22Rv1 (cell line): ENCODE data around the gene PROCA1.
A peak's percentile ranks its signal among the peaks of the same experiment; 100 is the strongest.

Source experiments
- H3K27ac ChIP-seq: fragments of 450-650 bp; 2 replicates; pipeline ENCODE4 v1.5.1; 2017
- ZFX ChIP-seq: fragments of 450-650 bp; IDR thresholded peaks from 2 replicates; pipeline ENCODE4 v1.6.1; 2017; ENCODE audit warnings: antibody characterized with exemption, borderline replicate concordance
- TF ChIP-seq, protein P1 (sequence below): fragments of 450-650 bp; IDR thresholded peaks from 2 replicates; pipeline ENCODE4 v1.5.1; 2017; ENCODE audit warnings: mild to moderate bottlenecking

The PROCA1 gene

DNA sequence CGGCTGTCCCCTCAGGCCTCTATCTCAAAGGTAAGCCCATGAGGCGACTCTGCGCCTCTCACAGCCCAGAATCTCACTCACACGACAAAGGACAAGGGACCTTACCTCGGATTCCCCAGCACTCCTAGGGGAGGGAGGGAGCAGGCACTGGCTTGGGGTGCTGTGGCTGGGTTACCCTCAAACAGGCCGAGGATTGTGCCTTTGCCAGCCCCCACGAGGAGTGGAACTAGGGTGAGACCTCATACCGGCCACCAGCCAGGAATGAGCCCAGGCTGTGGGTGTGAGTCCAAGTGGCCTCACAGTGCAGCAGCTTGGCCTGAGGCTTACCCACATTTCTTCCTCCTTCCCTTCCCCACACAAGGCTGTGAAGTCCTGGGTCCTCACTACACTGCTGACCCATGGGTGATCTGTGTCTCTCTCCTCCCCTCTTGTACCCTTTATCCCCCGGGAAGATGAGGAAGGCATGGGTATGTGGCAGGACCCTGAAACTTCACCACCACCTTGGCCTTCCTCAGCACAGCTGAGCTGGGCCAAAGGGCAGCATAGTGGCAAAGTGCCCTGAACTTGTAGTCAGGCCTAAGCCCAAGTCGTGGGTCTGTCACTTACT is 5.9 kb downstream of the PROCA1 start:
- no peak for TF ChIP-seq ZFX
- TF ChIP-seq, protein P1, sequence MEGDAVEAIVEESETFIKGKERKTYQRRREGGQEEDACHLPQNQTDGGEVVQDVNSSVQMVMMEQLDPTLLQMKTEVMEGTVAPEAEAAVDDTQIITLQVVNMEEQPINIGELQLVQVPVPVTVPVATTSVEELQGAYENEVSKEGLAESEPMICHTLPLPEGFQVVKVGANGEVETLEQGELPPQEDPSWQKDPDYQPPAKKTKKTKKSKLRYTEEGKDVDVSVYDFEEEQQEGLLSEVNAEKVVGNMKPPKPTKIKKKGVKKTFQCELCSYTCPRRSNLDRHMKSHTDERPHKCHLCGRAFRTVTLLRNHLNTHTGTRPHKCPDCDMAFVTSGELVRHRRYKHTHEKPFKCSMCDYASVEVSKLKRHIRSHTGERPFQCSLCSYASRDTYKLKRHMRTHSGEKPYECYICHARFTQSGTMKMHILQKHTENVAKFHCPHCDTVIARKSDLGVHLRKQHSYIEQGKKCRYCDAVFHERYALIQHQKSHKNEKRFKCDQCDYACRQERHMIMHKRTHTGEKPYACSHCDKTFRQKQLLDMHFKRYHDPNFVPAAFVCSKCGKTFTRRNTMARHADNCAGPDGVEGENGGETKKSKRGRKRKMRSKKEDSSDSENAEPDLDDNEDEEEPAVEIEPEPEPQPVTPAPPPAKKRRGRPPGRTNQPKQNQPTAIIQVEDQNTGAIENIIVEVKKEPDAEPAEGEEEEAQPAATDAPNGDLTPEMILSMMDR, result no peak
- 0 out of 2 replicates have a peak overlapping the region, but pooled peaks have one; percentile 12 for H3K27ac ChIP-seq

DNA sequence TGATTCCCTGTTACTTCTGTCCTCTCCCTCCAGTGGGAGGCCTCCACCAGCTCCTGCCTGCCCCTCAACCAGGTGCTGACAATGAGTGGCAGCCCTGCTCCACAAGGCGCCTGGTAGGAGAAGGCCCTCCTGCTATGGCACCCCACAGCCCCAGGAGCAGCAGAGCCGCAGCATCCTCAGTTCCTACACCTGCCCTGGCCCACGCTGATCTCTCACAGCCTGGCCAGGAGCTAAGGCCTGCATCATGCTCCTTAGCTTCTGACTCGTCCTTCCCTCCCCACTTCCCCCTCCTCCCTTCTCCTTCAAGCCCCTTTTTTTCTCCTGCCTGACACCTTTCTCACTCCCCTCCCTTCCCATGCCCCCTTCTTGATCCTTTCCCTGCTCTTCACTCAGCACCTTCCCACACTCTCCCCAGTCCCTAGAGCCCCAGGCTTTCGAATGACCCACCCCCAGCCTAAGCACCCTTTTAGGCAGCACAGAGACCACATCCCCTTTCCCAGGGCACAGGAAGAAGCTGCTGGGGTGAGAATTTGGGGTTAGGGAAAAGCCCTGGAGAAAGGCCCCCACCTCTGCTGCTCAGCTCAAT is 6.5 kb downstream of the PROCA1 start:
- TF ChIP-seq ZFX, result no peak
- TF ChIP-seq, protein P1, result no peak
- H3K27ac ChIP-seq, result no peak overlapping the region

DNA sequence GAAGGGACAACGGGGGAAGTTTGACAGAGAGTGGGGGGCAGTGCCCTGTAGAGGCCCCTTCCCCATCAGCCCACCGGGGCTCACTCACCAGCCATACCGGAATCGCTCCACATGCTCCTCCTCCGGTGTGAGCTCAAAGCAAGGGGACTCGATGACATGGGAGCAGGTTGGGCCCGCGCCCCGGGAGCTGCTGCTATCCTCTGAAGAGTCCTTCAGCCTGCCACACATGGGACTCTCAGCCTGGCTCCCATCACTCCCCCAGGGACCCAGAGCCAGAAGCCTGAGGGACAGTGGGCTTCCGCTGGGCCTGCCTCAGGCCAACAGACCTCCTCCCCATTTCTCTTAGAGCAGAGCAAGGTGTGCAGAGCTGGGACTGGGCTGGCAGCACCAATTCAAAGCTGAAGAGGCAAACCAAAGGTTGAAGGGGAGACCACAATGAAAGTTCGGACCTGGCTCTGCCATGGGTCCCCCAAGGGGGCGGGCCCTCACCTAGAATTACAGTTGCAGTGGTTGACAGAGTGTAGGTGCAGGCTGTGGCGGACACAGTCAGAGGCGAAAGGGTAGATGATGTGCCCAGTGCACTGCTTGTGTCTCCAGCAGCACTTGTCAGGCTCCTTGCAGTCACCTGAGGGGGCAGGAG is 7.3 kb downstream of the PROCA1 start:
- no peak for TF ChIP-seq ZFX
- TF ChIP-seq, protein P1, result no peak

DNA sequence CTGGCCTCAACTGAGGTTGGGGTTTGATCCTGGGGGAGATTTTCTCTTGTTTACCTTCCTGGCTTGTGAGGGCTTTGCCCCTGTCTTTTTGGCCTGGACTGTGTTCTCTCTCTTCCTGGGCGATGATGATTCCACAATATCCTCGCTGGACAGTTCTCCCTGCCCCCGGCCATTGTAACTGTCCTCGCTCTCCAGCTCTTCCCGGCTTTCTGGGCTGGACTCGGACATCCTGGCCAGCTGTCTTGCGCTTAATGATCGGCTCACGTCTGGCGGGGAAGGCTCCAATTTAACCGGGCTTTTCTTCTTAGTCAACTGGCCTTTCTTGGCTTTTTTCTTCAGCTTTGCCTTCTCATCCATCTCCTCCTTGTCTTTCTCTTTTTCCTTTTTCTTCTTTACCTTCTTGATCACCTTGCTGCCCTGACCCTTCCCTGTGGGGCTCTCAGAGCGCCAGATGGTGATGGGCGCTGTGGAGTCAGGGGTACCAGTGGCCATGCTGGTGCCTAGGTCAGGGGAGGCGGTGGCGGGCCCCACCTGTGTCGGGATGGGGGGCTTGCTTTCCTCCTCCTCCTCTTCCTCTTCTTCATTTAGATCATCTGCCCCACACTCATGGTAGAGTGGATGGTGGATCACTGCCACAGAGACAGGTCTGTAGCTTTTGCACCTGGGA is 8.0 kb downstream of the PROCA1 start:
- TF ChIP-seq ZFX, result no peak
- TF ChIP-seq, protein P1, result no peak
- H3K27ac ChIP-seq, result peak overlapping the region; percentile 99; the same call in 1 of the 2 replicates

More for the DNA sequence above, 7.3 kb downstream of the PROCA1 start:
- H3K27ac ChIP-seq, result no peak overlapping the region

DNA sequence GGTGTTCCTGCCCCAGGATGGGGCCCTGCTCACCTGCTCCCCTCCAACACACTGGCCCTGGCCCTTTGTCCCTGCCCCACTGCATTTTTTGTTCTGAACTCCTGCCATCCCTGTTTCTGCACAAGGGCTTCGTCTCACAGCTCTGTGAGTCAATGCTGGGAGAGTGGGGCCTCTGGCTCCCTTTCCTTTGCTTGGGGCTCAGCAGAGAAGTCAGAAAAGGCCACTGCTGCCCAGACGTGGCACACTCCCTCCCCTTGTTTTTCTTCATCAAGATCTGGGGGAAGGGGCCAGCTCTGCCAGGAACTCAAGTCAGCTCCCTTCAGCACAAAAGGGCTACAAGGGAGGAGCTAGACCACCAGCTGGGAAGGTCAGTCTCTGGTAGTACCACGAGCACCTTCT is 8.9 kb downstream of the PROCA1 start:
- TF ChIP-seq, protein P1, result no peak
- TF ChIP-seq ZFX, result no peak
- H3K27ac ChIP-seq, result peak overlapping the region; percentile 99; the same call in 1 of the 2 replicates

DNA sequence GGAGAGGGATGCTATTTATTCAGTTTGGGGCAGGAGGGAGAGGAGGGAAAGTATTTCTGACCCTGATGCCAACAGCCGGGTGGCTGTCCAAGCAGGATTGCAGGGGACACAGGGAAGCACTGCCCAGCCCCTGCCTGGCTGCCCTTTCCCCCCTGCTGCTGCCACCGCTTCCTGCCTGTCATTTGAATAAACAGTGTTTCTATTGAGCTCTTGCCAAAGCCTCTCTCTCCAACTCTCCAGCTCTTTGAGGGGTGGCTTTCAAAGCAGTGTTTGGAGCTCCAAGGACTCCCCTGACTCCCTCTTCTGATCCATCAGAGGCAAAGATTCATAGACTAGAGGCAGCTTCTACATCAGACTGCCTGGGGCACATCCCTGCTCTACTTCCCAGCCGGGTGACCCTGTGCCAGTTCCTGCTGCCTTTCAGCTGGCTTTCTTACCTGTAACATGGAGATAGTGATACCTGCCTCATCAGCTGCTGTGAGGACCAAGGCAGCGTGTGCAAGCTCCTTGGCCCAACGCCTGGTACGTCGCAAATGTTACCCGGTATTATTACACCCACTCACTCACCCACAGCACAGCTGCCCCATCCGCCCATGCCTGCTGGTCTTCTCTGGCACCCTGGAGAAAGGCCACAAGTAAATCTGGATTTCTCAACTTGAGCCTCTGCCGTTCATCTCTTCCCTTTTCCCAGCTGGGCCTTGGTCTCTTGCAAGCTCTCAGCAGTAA is 9.5 kb downstream of the PROCA1 start:
- peak overlapping the region; percentile 99; the same call in 1 of the 2 replicates for H3K27ac ChIP-seq
- no peak for TF ChIP-seq ZFX
- TF ChIP-seq, protein P1, result no peak
